ENCODE data around the gene FGFR3. TPM values are rescaled to one million over a fixed set of nuclear protein-coding genes. Genes with fewer than 3 reads are reported as not detected.

The FGFR3 gene
- total and polyA plus RNA-seq, 2 of the 8 experiments (the other 6 are each of a cell fraction or from before 2014, with no cell fraction given): 9.0 to 19.5 TPM

DNA sequence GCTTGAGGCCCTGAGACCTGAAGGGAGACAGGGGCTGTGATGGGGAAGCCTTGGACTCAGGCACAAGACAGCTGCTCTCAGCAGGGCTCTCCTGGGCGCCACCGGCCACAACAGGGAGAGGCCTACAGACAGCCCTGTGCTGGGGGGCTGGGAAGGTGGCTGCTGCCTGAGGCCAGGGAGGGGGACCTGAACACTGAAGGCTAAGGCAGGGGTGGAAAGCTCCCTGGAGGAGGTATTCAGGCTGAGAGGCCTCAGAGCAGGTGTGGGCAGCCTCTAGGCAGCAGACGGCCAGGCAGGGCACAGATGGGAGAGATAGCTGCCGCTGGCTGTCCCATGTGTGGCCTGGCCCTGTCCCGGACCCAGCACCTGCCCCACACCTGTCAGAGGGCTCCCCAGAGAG, 38.8 kb upstream of the FGFR3 start (continued):
- TF ChIP-seq RNF2 (IDR thresholded peaks at IDR 0.05; ENCODE audit: borderline replicate concordance, low read depth, low read length, missing control alignments, poor library complexity, severe bottlenecking): no peak
- no peak for TF ChIP-seq RFX5 (IDR thresholded peaks at IDR 0.05; ENCODE audit: borderline replicate concordance, low read depth, low read length)
- TF ChIP-seq, protein P1, sequence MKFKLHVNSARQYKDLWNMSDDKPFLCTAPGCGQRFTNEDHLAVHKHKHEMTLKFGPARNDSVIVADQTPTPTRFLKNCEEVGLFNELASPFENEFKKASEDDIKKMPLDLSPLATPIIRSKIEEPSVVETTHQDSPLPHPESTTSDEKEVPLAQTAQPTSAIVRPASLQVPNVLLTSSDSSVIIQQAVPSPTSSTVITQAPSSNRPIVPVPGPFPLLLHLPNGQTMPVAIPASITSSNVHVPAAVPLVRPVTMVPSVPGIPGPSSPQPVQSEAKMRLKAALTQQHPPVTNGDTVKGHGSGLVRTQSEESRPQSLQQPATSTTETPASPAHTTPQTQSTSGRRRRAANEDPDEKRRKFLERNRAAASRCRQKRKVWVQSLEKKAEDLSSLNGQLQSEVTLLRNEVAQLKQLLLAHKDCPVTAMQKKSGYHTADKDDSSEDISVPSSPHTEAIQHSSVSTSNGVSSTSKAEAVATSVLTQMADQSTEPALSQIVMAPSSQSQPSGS (IDR thresholded peaks at IDR 0.05; ENCODE audit: low read length): no peak

Measured in H1 (cell line).